GM19468 (cell line): ENCODE results near the gene VWA8.
"Not testable (repeated sequence)": the region's sequence is repeated elsewhere in the genome, so short reads cannot be mapped to it uniquely, and the experiment has no call there.

ENCODE experiments used
- ATAC-seq: cut with Tn5 transposase; IDR thresholded peaks from one replicate; pipeline ENCODE4 v1.9.1; 2021; ENCODE audit warnings: mild to moderate bottlenecking, moderate library complexity, moderate number of reproducible peaks; ENCODE audit not compliant: unreplicated experiment; ENCODE audit errors: extremely low read depth

VWA8 gene

GRCh38 chr13:41763782-41764181 lies 197.1 kb downstream of the VWA8 start:
- no peak for ATAC-seq

- no peak for ATAC-seq
These were observed 198.1 kb downstream of the VWA8 start for GRCh38 chr13:41762796-41763195.

- ATAC-seq = no peak
These were observed 204.6 kb downstream of the VWA8 start for GRCh38 chr13:41756198-41756880.

GRCh38 chr13:41751734-41752445 lies 209.0 kb downstream of the VWA8 start:
- ATAC-seq = no peak

GRCh38 chr13:41751277-41751676 lies 209.6 kb downstream of the VWA8 start:
- no peak for ATAC-seq

GRCh38 chr13:41746259-41746658 lies 214.7 kb downstream of the VWA8 start:
- no peak for ATAC-seq

- ATAC-seq = not testable (repeated sequence)
These were observed 215.4 kb downstream of the VWA8 start for GRCh38 chr13:41745496-41745895.

GRCh38 chr13:41742917-41743552 lies 217.9 kb downstream of the VWA8 start:
- ATAC-seq = no peak

- ATAC-seq = no peak
These were observed 220.4 kb downstream of the VWA8 start for GRCh38 chr13:41740479-41740878.

GRCh38 chr13:41722684-41723535 lies 238.0 kb downstream of the VWA8 start:
- no peak for ATAC-seq

- no peak for ATAC-seq
These were observed 239.9 kb downstream of the VWA8 start for GRCh38 chr13:41720839-41721561.

- no peak for ATAC-seq
These were observed 244.7 kb downstream of the VWA8 start for GRCh38 chr13:41716236-41716635.

GRCh38 chr13:41713405-41713804 lies 247.5 kb downstream of the VWA8 start:
- no peak for ATAC-seq

GRCh38 chr13:41710771-41711170 lies 250.1 kb downstream of the VWA8 start:
- no peak for ATAC-seq

GRCh38 chr13:41709511-41709910 lies 251.4 kb downstream of the VWA8 start:
- no peak for ATAC-seq

- ATAC-seq = no peak
These were observed 252.2 kb downstream of the VWA8 start for GRCh38 chr13:41708713-41709112.

- no peak for ATAC-seq
These were observed 253.6 kb downstream of the VWA8 start for GRCh38 chr13:41707194-41707821.

- ATAC-seq = no peak
These were observed 254.8 kb downstream of the VWA8 start for GRCh38 chr13:41706152-41706551.

GRCh38 chr13:41702540-41702939 lies 258.4 kb downstream of the VWA8 start:
- ATAC-seq = no peak
